H1 (cell line): ENCODE results near the gene TMEM181. TPM values are rescaled to one million over a fixed set of nuclear protein-coding genes. Genes with fewer than 3 reads are reported as not detected.

Source experiments
- ASH2L ChIP-seq: fragments of 200-600, 300-600 bp; sonication (generic); IDR thresholded peaks from one replicate; pipeline ENCODE4 v1.7.1; 2017; ENCODE audit warnings: low read length
- CBX5 ChIP-seq: fragments of 300-800, 300-1000 bp; sonication (generic); IDR thresholded peaks from 2 replicates; pipeline ENCODE4 v1.7.1; 2016; ENCODE audit warnings: antibody characterized with exemption, low read length, low read depth
- CHD7 ChIP-seq: fragments of 300-600 bp; sonication (generic); IDR thresholded peaks from 2 replicates; pipeline ENCODE4 v1.7.1; 2012; ENCODE audit warnings: low read length, moderate library complexity, mild to moderate bottlenecking, inconsistent platforms; ENCODE audit not compliant: insufficient replicate concordance
- CREB1 ChIP-seq: IDR thresholded peaks from 2 replicates; pipeline ENCODE4 v1.6.1; 2012; ENCODE audit warnings: inconsistent platforms
- CTCF ChIP-seq, 3 experiments: IDR thresholded peaks; 1 replicate in 2 of 3; 2 replicates in 1 of 3; pipeline versions ENCODE4 v1.5.1 to v1.6.1; 2011; ENCODE audit warnings: low read length in 3 of 3, mild to moderate bottlenecking in 3 of 3, inconsistent platforms in 2 of 3, low read depth in 1 of 3, moderate library complexity in 1 of 3; ENCODE audit not compliant: insufficient read depth in 1 of 3; ENCODE audit errors: control extremely low read depth in 1 of 3
- HDAC6 ChIP-seq: IDR thresholded peaks from one replicate; pipeline ENCODE4 v1.7.1; 2012; ENCODE audit warnings: low read depth, mild to moderate bottlenecking, inconsistent platforms, low read length, moderate library complexity
- POU5F1 ChIP-seq: IDR thresholded peaks from 2 replicates; pipeline ENCODE4 v1.6.1; 2011; ENCODE audit warnings: low read depth, mild to moderate bottlenecking, low read length, moderate library complexity
- SIX5 ChIP-seq: IDR thresholded peaks from 2 replicates; pipeline ENCODE4 v1.6.1; 2011; ENCODE audit warnings: mild to moderate bottlenecking, low read depth, low read length
- SP2 ChIP-seq: IDR thresholded peaks from 2 replicates; pipeline ENCODE4 v1.6.1; 2012; ENCODE audit warnings: mild to moderate bottlenecking, low read length, inconsistent platforms
- ZNF274 ChIP-seq: IDR thresholded peaks from 2 replicates; pipeline ENCODE4 v1.7.0; 2012; ENCODE audit warnings: low read length, borderline replicate concordance; ENCODE audit errors: extremely low read depth
- polyA plus RNA-seq, 7 experiments: library from polyadenylated mRNA; depleted of rRNA in 3 of 7; stranded (reverse) in 5 of 7; unstranded in 2 of 7; fragments of >200 nt in 5 of 7; fragments of 200-250 nt in 2 of 7; gene quantifications; 1 replicate in 5 of 7; 2 replicates in 1 of 7; 4 replicates in 1 of 7; pipeline versions ENCODE4 v1.2.1 to v1.2.3, GENCODE V29; 2011 to 2013; ENCODE audit warnings: missing spikeins in 2 of 7, mixed read lengths in 2 of 7
- total RNA-seq: library from RNA; stranded (reverse); fragmentation: NEBNext Ultra II Directional; extraction: Animal tissue kit (Norgen Biotek cat#: 25700); gene quantifications from 2 replicates; pipeline ENCODE4 v1.2.1, GENCODE V29; 2021

Gene TMEM181
- total and polyA plus RNA-seq, 2 of the 8 experiments (the other 6 are each of a cell fraction or from before 2014, with no cell fraction given): 8.6 to 19.0 TPM

GRCh38 chr6:158591810-158592209 is 31.9 kb downstream of the TMEM181 start (continued):
- TF ChIP-seq CHD7: no peak
- TF ChIP-seq CBX5: no peak
- TF ChIP-seq ZNF274: no peak
- no peak for TF ChIP-seq POU5F1
- TF ChIP-seq CREB1: no peak
- TF ChIP-seq SIX5: no peak
- no peak for TF ChIP-seq ASH2L
- no peak for TF ChIP-seq CTCF (IDR thresholded peaks at IDR 0.05; ENCODE audit: control extremely low read depth in 1 of 3, insufficient read depth in 1 of 3, low read depth in 1 of 3, low read length in 3 of 3)
- no peak for TF ChIP-seq SP2
- TF ChIP-seq HDAC6: no peak
